GM19372 (cell line): Measurements from ENCODE around the gene FKBP7.
"Not testable (repeated sequence)": the region's sequence is repeated elsewhere in the genome, so short reads cannot be mapped to it uniquely, and the experiment has no call there.

Experiments
- ATAC-seq: cut with Tn5 transposase; IDR thresholded peaks from one replicate; pipeline ENCODE4 v1.9.1; 2021; ENCODE audit warnings: mild to moderate bottlenecking, low read depth, moderate library complexity; ENCODE audit not compliant: unreplicated experiment

FKBP7 gene

GRCh38 chr2:178450524-178450773 is 28.0 kb downstream of the FKBP7 start:
- peak; percentile 46 for ATAC-seq

- ATAC-seq, result no peak
Measured at GRCh38 chr2:178449700-178450523, 28.5 kb downstream of the FKBP7 start.

DNA sequence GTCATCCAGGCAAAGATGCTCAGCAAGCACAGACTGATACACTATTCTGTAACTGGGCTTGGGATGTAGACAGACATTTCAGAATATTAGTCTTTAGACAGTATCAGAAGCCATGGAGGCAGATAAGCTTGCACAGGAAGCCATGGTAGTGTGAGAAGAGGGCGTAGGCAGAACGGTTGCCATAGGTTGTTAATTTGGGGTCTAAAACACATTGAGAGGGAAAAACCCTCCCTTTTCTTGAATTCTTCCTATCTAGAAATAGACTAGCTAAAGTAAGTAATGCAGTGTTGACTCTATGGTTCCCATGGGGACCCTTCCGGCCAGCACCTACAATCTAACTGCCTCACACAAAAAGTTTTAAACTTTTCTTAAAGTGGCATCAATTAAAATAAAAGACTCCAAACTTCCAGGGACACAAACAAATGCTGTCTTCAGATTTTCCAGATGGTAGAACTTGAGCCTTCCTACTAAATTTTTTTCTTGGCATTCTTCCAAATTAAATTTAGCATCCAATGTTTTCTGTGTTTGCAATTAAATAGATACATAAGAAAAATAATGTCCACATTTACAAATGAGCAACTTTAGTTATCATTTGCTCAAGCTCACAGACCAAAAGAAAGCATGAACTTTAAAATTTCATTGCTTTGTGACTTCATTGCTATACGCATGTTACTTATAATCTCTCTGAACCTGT is 29.3 kb downstream of the FKBP7 start:
- no peak for ATAC-seq

DNA sequence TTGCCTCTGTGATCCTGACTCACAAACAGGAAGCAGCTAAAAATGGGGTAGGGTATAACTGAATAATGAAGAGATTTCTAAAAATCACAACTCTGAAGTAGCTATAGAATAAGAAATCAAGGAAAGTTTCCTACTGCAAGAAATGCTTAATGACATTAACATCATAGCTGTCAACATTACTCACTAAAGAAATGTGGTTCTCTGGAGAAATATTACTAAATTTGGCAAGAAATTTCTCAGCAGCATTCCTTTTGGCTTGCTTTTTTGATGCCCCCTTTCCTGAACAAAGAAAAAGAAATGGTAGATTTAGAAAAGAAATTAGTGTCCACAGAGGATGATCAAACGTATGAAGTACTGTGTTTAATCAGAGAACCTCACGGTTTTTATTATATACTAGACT is 37.0 kb downstream of the FKBP7 start:
- no peak for ATAC-seq

DNA sequence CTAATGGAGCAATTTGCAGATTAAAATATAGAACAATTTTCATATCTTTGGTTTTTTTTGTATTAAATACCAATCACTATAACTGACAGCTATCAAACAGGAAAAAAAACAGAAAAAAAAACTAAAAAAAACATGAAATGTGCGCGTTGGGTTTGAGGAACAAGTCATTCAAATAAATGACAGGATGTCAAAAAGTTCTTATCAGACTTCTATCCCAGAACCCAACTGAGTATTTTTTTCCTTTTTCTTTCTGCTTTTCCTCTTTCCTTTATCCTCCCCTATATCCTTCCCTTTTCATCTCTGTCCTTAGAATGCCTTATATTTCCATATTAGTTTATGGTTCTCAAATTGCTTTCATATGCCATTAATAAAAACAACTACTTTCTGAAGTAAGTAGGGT is 41.7 kb downstream of the FKBP7 start:
- no peak for ATAC-seq

DNA sequence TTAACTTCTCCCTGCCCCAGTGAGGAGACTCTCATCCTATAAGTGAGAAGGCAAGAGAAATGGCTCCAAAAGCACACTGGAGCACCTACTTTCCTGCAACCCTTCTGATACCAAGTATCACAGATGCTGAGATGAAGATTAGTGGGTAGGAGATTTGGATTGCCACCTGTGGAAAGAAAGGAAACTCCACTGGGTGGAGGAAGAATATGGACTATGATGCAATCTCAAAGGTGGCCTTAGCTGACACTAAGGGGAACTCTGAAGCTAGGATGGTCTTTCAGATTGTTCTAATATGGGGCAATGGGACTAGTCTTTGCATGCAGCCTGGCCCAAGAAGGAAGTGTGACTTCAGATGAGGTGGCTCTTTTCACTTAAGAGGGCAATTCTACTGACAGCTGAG is 49.1 kb downstream of the FKBP7 start:
- ATAC-seq, result no peak

- no peak for ATAC-seq
Measured at GRCh38 chr2:178428396-178428806, 50.0 kb downstream of the FKBP7 start.

GRCh38 chr2:178427458-178427857 is 50.9 kb downstream of the FKBP7 start:
- ATAC-seq, result no peak

GRCh38 chr2:178426388-178426787 is 52.0 kb downstream of the FKBP7 start:
- ATAC-seq, result no peak

- no peak for ATAC-seq
Measured at GRCh38 chr2:178425255-178425827, 53.1 kb downstream of the FKBP7 start.

GRCh38 chr2:178423746-178424145 is 54.7 kb downstream of the FKBP7 start:
- not testable (repeated sequence) for ATAC-seq

DNA sequence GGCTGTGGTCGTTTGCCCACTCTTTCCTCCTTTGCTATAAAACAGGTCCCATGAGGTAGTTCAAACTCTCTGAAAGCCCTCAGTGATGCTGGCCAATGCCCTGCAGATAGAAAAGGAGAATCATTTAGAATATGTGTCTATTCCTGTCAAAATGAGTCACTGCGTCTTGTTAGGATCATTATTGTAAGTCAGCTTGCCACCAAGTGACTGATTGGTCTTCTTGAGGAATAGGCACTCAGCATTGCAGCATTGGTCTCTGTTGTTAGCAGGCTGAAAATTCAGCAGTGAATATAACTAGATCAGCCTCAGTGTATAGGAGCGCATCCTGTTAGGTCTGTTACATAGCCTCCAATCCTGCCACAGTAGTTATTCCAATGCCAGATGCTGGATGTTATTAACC is 56.3 kb downstream of the FKBP7 start:
- no peak for ATAC-seq

- no peak for ATAC-seq
Measured at GRCh38 chr2:178420463-178420999, 57.9 kb downstream of the FKBP7 start.

DNA sequence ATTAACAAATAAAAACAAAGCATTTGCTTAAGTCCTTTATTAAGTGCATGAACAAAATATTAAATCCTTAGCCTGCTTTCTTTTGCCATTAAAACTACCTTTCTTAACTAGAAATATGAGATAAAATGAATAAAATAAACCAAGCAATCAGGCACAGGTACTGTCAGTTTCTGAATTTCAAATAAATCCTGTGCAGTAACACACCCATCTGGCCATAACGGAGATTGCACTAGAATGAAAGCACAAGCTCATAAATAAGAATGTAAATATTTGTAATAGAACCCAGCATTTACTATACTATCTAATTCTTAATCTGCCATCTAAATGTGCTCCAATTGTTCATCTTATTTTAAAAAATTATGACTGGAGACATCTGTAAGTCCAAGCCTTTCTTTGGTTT is 59.3 kb downstream of the FKBP7 start:
- ATAC-seq, result no peak

GRCh38 chr2:178418426-178418825 is 60.0 kb downstream of the FKBP7 start:
- no peak for ATAC-seq

DNA sequence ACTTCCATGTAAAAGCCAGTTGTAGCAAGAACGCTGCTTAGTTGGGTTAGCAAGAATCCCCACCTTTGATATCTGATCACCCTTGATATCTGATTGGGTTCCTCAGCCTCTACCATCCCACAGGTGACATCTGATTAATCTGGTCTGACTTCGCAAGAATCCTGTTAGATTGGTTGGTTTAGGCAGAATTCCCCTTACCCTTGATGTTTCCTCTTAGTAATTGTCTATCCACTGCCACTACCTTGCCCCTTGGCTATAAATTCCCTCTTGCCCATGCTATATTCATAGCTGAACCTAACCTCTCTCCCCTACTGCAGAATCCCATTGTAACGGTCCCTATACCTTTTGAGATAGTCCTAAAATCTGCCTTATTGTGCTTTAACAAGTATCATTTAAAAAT is 60.5 kb downstream of the FKBP7 start:
- no peak for ATAC-seq

DNA sequence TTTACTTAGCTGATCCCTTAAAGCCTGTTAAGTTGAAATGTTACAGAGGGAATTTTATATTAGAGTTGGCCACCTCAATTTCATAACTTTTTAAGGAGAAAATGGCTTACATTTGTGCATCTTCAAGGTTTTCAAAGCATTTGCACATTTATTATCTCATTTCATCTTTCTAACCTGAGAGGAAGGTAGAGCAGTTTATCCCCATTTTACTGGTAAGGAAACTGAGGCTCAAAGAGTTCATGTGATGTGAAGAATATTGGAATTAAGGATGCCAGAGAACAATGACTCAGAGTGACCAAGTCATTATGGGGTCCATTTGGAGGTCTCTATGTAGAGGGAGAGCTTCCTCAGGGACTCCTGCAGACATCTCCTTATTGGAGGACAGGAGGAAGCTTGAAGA is 62.4 kb downstream of the FKBP7 start:
- ATAC-seq, result no peak

DNA sequence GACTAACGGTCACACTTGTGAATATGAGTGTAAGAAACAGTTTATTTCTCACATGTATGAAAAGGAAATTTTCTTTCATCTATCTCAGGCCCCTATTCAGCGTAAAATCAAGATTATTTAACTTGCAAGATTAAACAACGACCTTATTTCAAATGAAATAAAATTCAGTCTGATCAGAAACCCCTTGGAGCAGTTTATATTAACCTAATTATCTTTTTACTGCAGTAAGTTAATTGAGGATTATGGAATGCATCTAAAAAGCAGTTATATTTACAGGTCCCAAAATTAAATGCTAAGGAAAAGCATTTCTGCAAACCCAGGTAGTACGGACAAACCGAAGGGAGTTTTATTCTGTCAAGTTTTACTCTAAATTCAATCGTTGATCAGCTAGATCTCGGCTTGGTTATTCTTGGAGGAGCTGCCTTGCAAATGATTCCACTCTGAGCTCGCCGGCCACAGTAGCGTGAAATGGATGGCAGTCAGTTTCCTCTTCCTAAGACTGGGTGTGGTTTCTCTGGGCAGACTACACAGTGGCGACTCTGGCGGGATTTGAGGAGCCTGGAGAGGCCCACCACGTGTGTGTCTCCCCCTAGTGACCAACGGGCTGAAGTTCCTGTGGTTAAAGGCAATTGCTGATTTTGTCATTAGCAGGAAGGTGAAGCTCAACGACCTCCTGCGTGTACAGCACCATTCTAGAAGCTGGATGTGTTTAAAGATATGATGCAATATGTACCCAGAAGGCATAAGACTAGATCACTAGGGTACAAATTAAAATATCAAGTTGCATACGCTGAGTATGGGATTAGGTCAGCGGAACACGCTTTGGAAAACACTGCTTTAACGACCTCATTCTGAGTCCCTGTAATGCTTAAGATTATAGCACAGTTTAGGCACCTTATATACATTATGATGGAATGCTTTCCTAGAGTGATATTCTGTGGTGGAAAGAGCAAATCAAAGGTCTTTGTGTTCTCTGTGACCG is 63.8 kb downstream of the FKBP7 start:
- peak; percentile 73 for ATAC-seq
